Activated gamma-delta T cell (primary cell): ENCODE measurements around the gene ITGA1.
"Not testable (repeated sequence)": the region's sequence is repeated elsewhere in the genome, so short reads cannot be mapped to it uniquely, and the experiment has no call there.

Experiments used
- DNase-seq: peaks from one replicate; lab custom pipeline; 2025; lab: John Stamatoyannopoulos, UW

Gene ITGA1

DNA sequence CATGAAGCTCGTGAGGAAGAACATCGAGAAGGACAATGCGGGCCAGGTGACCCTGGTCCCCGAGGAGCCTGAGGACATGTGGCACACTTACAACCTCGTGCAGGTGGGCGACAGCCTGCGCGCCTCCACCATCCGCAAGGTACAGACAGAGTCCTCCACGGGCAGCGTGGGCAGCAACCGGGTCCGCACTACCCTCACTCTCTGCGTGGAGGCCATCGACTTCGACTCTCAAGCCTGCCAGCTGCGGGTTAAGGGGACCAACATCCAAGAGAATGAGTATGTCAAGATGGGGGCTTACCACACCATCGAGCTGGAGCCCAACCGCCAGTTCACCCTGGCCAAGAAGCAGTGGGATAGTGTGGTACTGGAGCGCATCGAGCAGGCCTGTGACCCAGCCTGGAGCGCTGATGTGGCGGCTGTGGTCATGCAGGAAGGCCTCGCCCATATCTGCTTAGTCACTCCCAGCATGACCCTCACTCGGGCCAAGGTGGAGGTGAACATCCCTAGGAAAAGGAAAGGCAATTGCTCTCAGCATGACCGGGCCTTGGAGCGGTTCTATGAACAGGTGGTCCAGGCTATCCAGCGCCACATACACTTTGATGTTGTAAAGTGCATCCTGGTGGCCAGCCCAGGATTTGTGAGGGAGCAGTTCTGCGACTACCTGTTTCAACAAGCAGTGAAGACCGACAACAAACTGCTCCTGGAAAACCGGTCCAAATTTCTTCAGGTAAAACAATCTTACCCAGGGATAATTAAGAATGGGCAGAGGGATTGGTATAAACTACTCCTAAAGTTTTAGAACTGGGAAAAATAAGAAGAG lies 12.9 kb downstream of the ITGA1 start:
- peak; percentile 17 for DNase-seq

DNA sequence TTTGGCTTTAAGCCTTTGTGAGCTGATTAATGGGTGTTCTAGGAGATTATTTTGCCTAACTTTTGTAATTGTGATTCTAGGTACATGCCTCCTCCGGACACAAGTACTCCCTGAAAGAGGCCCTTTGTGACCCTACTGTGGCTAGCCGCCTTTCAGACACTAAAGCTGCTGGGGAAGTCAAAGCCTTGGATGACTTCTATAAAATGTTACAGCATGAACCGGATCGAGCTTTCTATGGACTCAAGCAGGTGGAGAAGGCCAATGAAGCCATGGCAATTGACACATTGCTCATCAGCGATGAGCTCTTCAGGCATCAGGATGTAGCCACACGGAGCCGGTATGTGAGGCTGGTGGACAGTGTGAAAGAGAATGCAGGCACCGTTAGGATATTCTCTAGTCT lies 13.6 kb downstream of the ITGA1 start:
- no peak for DNase-seq

DNA sequence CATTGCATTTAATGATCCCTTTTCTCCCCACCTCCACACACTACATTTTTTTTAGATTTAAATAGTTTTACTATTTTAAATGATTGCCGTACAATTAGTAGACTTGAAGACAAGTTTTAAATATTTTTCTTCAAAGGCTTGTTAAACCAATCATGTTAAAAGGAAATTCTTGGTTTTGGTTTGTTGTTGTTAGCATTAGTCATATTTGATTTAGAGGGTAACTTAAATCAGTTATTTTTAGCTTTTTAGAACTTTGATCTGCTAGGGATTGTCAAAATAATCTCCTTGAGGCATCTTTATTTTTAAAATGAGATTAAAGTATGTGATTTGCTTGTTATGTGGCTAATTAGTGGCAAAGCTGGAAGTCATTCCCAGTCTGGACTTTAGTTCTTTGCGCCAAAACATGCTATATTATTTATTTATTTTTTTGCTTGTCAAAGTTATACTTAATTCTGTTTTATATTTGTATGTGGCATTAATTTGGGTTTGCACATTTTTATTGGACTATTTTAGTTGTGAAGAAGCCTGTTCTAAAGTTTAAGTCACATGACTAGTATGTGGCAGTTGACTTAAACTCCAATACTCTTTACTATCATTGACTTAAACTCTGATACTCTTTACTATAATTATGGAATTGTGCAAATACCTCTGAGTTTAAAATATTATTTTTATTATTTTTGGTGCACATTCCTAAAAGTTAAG lies 14.7 kb downstream of the ITGA1 start:
- DNase-seq = no peak

DNA sequence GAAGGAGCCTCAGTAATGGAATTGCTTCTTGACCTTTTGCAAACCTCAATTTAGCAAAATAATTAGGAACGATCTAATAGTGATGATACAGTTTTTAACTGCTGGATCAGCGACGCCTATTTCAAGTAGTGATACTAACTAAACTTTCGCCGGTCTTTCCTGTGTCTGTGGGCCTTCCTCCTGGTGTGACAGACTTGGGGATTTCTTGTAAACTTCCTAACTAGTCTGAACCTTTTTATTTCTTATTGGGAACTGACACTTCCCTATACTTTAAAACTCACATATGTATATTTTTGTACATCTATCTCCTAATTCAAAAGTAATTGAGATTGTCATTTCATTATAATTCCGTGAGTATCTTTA lies 15.2 kb downstream of the ITGA1 start:
- no peak for DNase-seq

GRCh38 chr5:52804387-52804791 lies 16.7 kb downstream of the ITGA1 start:
- no peak for DNase-seq

DNA sequence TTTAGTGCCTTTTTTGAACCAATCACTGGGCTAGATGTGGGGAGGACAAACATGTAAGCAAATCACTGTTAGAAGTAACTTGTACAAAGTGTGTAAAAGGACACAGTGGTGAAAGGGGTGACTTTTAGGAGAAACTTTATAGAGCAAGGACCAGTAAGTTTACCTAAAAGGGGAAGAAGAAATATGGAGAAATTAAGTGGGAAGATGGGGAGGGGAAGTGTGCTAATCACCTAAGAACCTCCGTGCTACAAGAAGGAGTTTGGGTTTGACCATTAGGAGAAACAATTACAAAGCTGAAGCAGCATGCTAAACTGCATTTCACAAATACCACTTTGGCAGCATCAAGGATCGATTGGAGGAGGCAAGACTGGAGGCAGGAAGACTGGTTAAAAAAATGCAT lies 17.3 kb downstream of the ITGA1 start:
- DNase-seq = no peak

DNA sequence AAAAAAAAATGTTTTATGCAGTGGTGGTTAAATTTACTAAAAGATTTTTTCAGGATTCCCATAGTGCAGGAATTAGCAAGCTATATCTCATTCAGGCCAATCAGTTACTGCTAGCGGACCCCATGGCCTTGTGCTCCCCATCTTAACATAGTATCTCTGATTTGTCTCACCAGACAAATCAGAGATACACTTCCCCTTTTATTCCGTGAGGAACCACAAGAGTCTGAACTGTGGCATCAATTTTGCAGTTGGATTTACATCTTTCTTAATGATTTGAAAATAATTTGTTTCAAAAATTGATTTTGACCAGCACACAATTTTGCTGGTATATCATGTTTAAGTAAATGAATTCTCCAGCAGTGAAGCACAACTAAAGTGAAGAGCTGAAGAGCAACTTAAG lies 17.9 kb downstream of the ITGA1 start:
- DNase-seq = no peak

DNA sequence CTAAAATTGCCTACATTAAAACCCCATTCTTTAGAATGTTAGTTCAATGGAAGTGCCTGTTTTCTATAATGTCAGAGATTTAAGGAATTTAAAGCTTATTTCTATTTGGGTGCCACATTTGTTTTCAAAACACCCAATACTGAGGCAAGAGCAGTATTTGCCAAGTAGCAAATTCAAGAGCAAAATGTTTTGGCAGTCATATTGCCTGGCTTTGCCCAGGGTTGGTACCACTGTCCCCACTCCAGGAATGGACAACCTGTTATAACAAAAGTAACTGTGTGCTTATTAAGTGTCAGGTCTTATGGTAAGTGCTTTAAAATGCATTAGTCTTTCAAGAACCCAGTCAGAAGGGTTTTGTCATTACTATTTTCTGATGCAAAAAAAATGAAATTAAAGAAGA lies 19.3 kb downstream of the ITGA1 start:
- DNase-seq = no peak

DNA sequence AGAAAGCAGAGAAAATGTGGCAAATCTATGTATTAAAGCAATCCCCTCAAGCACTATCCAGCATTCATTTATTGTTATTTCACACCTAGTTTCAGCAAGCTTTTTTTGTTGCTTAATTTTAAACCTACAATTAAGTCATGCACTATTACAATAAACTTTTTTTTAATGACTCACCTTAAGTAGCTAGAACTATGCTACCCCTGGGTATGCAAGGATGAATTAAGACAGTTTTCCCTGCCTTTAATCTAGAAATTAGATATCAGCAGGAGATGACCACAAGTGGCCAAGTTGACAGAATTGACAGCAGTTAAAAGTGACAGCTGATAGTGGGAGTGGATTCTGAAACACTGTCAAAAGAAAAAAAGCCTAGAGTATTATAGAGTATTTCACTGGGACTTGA lies 20.0 kb downstream of the ITGA1 start:
- DNase-seq = no peak

DNA sequence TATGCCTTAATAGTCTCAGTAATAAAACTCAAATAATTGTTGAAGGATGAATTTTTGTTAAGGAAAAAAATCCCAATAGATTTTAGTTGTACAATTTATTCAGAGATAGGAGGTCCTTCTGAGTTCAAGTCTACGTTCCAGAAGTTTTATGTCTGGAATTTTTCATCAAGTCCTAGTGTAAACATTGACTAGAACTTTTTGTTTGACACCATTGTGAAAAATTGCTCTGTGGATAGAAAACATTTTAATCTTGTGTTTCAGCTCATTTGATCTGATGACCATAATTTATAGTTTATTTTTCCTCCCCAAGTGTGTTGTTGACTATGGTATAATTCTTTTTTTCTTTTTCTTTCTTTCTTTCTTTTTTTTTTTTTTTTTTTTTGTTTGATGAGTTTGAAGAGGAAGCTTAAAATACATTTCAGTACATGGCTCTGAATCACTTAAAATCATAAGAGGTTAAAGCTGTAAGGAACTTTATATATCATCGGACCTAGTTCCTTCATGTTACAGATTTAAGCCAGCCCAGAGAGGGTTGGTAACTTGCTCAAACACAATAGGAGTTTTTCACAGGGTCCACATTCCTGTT lies 20.7 kb downstream of the ITGA1 start:
- no peak for DNase-seq

- no peak for DNase-seq
Measured at GRCh38 chr5:52809884-52810283, 22.2 kb downstream of the ITGA1 start.

- no peak for DNase-seq
Measured at GRCh38 chr5:52810426-52810825, 22.7 kb downstream of the ITGA1 start.

- no peak for DNase-seq
Measured at GRCh38 chr5:52811067-52811749, 23.5 kb downstream of the ITGA1 start.

DNA sequence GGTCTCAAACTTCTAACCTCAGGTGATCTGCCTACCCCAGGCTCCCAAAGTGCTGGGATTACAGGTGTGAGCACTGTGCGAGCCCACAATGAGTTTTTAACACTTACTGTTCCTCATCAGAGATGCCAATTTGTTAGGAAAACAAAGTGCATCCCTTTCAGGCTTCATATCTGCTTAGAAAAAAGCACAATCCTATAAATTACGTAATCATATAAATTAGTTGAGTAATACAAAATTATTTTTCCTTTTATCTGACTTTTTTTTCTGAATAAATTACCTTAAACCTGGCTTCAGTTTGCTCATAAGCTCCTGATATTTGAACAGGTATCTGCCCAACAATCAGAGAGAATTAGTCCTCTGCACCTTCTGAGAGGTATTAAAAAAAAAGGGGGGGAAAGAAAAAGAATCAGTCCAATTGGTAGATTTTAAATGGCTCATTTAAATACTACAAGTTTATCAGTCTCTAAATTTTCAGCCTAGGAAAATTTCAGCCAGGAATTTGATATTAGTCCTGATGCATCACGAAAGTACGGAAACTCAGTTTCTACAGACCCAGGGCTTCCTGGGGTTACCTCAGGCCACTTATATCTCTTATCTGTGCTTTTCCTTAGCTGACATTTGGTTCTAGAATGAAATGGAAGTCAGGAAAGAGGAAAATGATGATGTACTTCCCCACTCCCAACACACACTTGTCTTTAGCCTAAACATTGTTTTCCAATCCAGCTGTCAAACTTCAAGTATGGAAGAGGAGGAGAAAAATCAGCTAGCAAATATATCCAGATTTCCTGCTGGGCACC lies 26.8 kb downstream of the ITGA1 start:
- DNase-seq = no peak

GRCh38 chr5:52817818-52818217 lies 30.1 kb downstream of the ITGA1 start:
- no peak for DNase-seq

- no peak for DNase-seq
Measured at GRCh38 chr5:52818360-52818759, 30.6 kb downstream of the ITGA1 start.

GRCh38 chr5:52818807-52819206 lies 31.1 kb downstream of the ITGA1 start:
- not testable (repeated sequence) for DNase-seq

DNA sequence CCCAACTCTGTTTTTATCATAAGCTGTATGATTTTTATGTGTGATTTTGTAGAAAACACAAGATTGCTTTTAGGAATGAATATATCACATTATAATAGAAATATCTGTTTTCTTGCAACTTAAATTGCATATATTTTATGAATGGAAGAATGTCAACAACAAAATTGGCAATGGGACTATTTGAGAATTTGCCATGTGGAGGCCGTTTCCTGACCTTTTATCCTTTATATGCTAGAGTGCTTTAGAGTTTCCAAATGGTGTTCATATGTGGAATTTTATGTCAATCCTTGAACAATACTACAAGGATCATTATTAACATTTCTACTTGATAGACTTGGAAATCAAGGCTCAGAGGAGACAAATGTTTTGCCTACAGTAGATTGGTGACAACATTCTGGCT lies 34.2 kb downstream of the ITGA1 start:
- DNase-seq = no peak

- DNase-seq = no peak
Measured at GRCh38 chr5:52822437-52822836, 34.7 kb downstream of the ITGA1 start.

DNA sequence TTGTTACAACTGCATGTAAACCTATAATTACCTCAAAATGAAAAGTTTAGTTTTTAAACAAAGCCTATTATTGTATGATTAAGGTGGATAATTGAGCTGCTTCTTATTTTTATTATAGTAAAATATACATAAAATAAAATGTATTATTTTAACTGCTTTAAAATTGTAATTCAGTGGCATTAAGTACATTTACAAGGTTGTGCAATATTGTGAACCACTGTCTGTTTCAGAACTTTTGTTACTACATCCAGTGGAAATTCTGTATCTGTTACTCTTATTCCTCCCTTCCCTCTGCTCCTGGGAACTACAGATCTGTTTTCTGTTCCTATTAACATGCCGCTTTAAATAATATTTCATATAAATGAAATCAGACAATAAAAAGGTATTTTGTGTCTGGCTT lies 37.1 kb downstream of the ITGA1 start:
- no peak for DNase-seq

GRCh38 chr5:52825826-52826225 lies 38.1 kb downstream of the ITGA1 start:
- DNase-seq = no peak

- DNase-seq = no peak
Measured at GRCh38 chr5:52827815-52828214, 40.1 kb downstream of the ITGA1 start.
